ENCODE data around the gene JAKMIP1. TPM values are rescaled to one million over a fixed set of nuclear protein-coding genes. Genes with fewer than 3 reads are reported as not detected.

Gene JAKMIP1
- total and polyA plus RNA-seq, 12 donors = 0.14 to 5.3 (median 2.9) TPM; not detected in 2

DNA sequence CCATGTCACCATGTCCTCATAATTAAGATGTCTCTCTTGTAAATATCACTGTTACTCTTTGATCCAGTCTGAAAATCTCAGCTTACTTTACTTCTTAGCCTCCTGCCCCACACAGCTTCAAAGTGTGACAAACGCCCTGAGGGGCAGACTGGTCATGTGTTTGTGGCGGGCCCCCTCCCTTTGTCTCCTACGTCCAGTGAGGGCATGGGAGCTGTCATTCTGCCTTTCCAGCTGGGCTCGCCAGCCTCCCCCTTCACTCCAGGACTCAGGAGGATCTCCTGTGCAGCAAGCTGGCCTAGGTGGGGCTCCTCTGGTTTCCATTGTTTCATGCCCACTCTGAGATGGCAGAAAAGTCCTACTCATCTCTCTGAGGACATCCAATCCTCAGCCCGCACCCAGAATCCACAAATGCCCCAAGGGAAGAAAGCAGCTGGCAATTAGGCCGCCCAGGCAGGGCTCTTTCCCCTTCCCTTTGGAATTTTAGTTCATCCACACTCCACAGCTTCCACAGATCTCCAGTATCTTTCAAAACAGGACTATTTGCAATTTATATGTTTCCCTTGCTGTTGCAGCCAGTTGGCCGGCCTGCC lies 95.7 kb downstream of the JAKMIP1 start:
- Histone ChIP-seq H3K4me1 (replicated peaks in 1 of 2) (no peaks in the 10 kb centered on the region), H3K27me3 (no peaks in the 10 kb centered on the region), H3K36me3 (replicated peaks in 1 of 2) (no peaks in the 10 kb centered on the region), H3K4me3 (no peak overlapping the region), H3K27ac (no peak overlapping the region), H3K9me3 (replicated peaks in 1 of 3) (peaks cover 0 to 5% (median 0%) of the 10 kb centered on the region in 3 donors)
- DNase-seq = peak in 1 of 7 donors; percentile 20
- TF ChIP-seq, protein P1, sequence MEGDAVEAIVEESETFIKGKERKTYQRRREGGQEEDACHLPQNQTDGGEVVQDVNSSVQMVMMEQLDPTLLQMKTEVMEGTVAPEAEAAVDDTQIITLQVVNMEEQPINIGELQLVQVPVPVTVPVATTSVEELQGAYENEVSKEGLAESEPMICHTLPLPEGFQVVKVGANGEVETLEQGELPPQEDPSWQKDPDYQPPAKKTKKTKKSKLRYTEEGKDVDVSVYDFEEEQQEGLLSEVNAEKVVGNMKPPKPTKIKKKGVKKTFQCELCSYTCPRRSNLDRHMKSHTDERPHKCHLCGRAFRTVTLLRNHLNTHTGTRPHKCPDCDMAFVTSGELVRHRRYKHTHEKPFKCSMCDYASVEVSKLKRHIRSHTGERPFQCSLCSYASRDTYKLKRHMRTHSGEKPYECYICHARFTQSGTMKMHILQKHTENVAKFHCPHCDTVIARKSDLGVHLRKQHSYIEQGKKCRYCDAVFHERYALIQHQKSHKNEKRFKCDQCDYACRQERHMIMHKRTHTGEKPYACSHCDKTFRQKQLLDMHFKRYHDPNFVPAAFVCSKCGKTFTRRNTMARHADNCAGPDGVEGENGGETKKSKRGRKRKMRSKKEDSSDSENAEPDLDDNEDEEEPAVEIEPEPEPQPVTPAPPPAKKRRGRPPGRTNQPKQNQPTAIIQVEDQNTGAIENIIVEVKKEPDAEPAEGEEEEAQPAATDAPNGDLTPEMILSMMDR (IDR thresholded peaks at IDR 0.05) = no peak
- no peak for TF ChIP-seq POLR2A (IDR thresholded peaks at IDR 0.05)
- intact Hi-C loops (cut with DNase I) = no loop called here
- WGBS, 4 donors = 56 to 66% (median 57%) methylated on average over 7 of the region's 7 CpGs

DNA sequence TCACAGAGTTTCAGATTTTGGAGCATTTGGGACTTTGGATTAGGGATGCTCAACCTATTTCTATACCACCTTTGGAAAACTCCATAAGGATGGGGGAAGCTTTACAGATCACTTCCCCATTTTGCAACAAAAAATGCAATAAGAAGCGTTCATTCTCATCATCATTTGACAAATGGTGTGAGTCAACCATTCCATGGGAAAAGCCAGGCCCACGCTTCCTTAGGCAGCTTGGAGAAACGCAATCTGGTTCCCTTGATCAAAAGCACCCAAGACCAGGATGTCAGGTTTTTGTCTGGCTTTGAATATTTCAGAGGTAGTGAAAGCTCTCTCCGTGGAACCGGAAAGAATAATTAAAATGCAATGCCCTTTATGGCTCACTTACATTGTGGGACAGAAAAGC lies 102.8 kb downstream of the JAKMIP1 start:
- Histone ChIP-seq H3K9me3 (replicated peaks in 1 of 3) (no peaks in the 10 kb centered on the region), H3K4me3 (no peak overlapping the region), H3K27ac (no peak overlapping the region), H3K36me3 (replicated peaks in 1 of 2) (no peaks in the 10 kb centered on the region), H3K27me3 (no peaks in the 10 kb centered on the region), H3K4me1 (replicated peaks in 1 of 2) (no peaks in the 10 kb centered on the region)
- TF ChIP-seq, protein P1 (IDR thresholded peaks at IDR 0.05) = no peak
- no peak for TF ChIP-seq POLR2A (IDR thresholded peaks at IDR 0.05)
- DNase-seq = no peak
- WGBS, 4 donors = 79 to 89% (median 84%) methylated on average over 5 of the region's 5 CpGs
- intact Hi-C loops (cut with DNase I) = no loop called here

DNA sequence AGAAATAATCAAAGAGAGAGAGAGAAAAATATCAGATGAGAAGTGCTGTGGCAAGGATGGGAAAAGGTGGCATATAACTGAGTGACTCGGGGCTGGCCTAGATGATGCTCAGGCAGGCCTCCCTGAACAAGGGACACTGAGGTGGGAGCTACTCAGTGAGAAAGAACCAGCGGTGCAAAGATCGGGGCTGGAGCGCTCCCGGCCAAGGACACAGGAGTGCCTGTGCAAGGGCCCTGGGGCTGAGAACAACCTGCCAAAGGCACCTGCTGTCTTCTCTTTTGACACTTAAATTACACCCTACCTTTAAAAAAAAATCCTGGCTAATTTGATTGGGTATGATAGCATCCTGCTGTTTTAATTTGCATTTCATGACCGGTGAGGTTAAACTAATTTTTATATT lies 104.5 kb downstream of the JAKMIP1 start:
- 81 to 88% (median 85%) methylated on average over 6 of the region's 6 CpGs for WGBS, 4 donors
- no peak overlapping the region for H3K27ac ChIP-seq
- no peaks in the 10 kb centered on the region for H3K27me3 ChIP-seq
- peak in 1 of 7 donors; percentile 29 for DNase-seq
- H3K4me1 ChIP-seq (replicated peaks in 1 of 2) = no peaks in the 10 kb centered on the region
- H3K36me3 ChIP-seq (replicated peaks in 1 of 2) = no peaks in the 10 kb centered on the region
- intact Hi-C loops (cut with DNase I) = no loop called here
- H3K9me3 ChIP-seq (replicated peaks in 1 of 3) = no peaks in the 10 kb centered on the region
- no peak overlapping the region for H3K4me3 ChIP-seq
- TF ChIP-seq POLR2A (IDR thresholded peaks at IDR 0.05) = no peak

DNA sequence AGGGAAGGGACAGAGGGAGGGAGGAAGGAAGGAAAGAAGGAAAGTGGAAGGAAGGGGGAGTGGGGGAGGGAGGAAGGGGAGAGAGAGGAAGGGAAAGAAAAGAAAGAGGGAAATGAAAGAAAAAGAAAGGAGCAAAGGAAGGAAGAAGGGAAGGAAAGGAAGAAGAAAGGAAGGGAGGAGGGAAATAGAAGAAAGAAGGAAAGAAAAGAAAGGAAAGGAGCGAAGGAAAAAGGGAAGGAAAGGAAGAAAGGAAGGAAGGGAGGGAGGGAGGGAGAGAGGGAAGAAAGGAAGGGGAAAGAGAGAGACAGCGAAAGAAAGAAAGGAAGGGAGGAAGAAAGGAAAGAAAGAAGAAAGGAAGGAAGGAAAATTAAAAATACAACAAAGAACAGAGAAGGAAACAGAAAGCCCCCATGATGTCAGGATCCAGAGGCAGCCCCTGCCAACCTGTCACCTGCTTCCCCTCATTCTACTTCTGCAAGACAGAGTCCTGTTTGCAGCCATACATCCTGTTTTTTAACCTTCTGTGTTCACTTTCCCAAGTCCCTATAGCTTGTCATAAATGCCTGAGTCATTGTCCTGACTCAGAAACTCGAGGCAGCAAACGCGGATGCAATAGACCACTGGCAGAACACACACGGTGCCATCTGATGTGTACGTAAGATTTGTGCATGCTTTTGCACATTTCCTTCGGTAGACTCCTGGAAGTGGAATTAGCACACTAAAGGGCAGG lies 105.2 kb downstream of the JAKMIP1 start:
- DNase-seq = peak in 1 of 7 donors; percentile 33
- 43 to 51% (median 49%) methylated on average over 8 of the region's 8 CpGs for WGBS, 4 donors
- Histone ChIP-seq H3K36me3 (replicated peaks in 1 of 2) (no peaks in the 10 kb centered on the region), H3K4me3 (no peak overlapping the region), H3K27ac (no peak overlapping the region), H3K27me3 (no peaks in the 10 kb centered on the region), H3K4me1 (replicated peaks in 1 of 2) (no peaks in the 10 kb centered on the region), H3K9me3 (replicated peaks in 1 of 3) (no peaks in the 10 kb centered on the region)
- no peak for TF ChIP-seq POLR2A (IDR thresholded peaks at IDR 0.05)
- TF ChIP-seq, protein P1 (IDR thresholded peaks at IDR 0.05) = no peak
- intact Hi-C loops (cut with DNase I) = no loop called here
